ENCODE data around the gene IFNL3. TPM values are rescaled to one million over a fixed set of nuclear protein-coding genes. Genes with fewer than 3 reads are reported as not detected.
"Not testable (repeated sequence)": the region's sequence is repeated elsewhere in the genome, so short reads cannot be mapped to it uniquely, and the experiment has no call there.

IFNL3 gene
- total and polyA plus RNA-seq, 7 donors, result 0.22 TPM; not detected in 6

DNA sequence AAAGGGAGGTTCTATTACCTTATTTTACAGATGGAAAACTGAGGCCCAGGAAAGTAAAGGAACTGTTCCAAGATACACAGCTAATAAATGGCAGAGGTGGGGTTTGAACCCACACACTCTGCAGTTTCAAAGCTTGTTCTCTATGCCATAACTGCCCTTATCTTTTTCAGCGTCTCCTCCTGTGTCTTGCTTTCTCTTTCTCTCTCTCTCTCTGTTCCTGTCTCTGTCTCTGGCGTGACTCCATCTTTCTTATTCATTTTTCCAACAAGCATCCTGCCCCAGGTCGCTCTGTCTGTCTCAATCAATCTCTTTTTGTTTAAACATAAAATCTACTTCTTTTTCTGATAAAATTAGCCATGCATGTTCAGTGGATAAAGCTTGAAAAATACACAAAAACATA, 7.0 kb upstream of the IFNL3 start:
- intact Hi-C loops (cut with DNase I), result no loop called here
- no peak for DNase-seq
- Histone ChIP-seq H3K27me3 (peaks cover 22 to 52% (median 40%) of the 10 kb centered on the region in 3 donors), H3K9me3 (no peaks in the 10 kb centered on the region), H3K36me3 (no peaks in the 10 kb centered on the region), H3K4me1 (peaks cover 0 to 15% (median 12%) of the 10 kb centered on the region in 4 donors), H3K27ac (no peak overlapping the region), H3K4me3 (no peak overlapping the region)
- TF ChIP-seq EP300 (IDR thresholded peaks at IDR 0.05) (no peak), POLR2AphosphoS5 (IDR thresholded peaks at IDR 0.05) (no peak), CTCF (IDR thresholded peaks at IDR 0.05) (no peak), POLR2A (IDR thresholded peaks at IDR 0.05) (no peak)
- WGBS, 2 donors, result 40 to 55% methylated on average over 3 of the region's 3 CpGs

DNA sequence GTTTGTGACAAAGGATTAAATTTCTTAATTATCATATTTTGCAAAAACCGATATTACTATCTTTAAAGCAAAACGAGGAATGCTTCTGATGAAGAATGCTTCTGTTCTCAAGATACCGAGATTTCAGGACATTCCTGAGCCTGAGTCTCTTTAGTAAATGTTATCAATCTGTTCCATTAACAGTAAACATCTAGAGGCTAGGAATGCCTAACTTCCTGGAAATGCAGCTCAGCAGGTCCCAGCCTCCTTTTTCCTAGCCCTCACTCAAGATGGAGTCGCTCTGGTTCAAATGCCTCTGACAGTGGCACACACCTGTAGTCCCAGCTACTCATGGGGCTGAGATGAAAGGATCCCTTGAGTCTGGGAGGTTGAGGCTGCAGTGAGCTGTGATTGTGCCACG, 6.3 kb upstream of the IFNL3 start:
- Histone ChIP-seq H3K9me3 (no peaks in the 10 kb centered on the region), H3K27ac (no peak overlapping the region), H3K4me3 (no peak overlapping the region), H3K4me1 (peaks cover 0 to 15% (median 12%) of the 10 kb centered on the region in 4 donors), H3K27me3 (peaks cover 22 to 53% (median 42%) of the 10 kb centered on the region in 3 donors), H3K36me3 (no peaks in the 10 kb centered on the region)
- DNase-seq, result no peak
- WGBS, 2 donors, result 82 to 87% methylated on average over 5 of the region's 5 CpGs
- TF ChIP-seq POLR2AphosphoS5 (IDR thresholded peaks at IDR 0.05) (no peak), EP300 (IDR thresholded peaks at IDR 0.05) (no peak), CTCF (IDR thresholded peaks at IDR 0.05) (no peak), POLR2A (IDR thresholded peaks at IDR 0.05) (no peak)
- intact Hi-C loops (cut with DNase I), result no loop called here

DNA sequence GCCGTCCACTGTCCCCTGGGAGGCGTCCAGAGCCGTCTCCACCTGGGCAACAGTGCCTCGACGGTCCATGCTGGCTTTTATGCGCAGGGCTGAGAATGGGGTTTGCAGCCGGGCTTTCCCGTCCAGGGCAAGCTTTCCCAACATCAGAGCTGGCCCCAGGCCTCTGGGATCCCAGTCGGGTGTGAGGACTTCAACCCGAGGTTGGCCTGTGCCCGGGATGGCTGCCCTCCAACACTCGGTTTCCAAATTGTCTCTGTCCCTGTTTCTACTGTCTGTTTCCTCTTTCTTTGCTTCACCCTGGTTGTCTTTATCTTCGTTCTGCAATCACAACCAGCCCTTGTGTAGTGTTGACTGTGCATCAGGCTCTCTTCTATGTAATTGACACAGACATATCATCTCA, 4.0 kb upstream of the IFNL3 start, which contains the start of gene IFNL4:
IFNL4 (minus strand) TSS at position 51 of the 400 bp plus-strand sequence.
- peaks cover 22 to 54% (median 52%) of the 10 kb centered on the region in 3 donors for H3K27me3 ChIP-seq
- peaks cover 0 to 15% (median 12%) of the 10 kb centered on the region in 4 donors for H3K4me1 ChIP-seq
- no peak for DNase-seq
- 56 to 67% methylated on average over 13 of the region's 13 CpGs for WGBS, 2 donors
- peak within 1 kb of the TSS in 2 of 4 donors; percentile 20 to 21 for H3K4me3 ChIP-seq
- no peak for TF ChIP-seq EP300 (IDR thresholded peaks at IDR 0.05)
- H3K36me3 ChIP-seq, result no peaks in the 10 kb centered on the region
- intact Hi-C loops (cut with DNase I), result no loop called here
- no peaks in the 10 kb centered on the region for H3K9me3 ChIP-seq
- no peak within 1 kb of the TSS for H3K27ac ChIP-seq

DNA sequence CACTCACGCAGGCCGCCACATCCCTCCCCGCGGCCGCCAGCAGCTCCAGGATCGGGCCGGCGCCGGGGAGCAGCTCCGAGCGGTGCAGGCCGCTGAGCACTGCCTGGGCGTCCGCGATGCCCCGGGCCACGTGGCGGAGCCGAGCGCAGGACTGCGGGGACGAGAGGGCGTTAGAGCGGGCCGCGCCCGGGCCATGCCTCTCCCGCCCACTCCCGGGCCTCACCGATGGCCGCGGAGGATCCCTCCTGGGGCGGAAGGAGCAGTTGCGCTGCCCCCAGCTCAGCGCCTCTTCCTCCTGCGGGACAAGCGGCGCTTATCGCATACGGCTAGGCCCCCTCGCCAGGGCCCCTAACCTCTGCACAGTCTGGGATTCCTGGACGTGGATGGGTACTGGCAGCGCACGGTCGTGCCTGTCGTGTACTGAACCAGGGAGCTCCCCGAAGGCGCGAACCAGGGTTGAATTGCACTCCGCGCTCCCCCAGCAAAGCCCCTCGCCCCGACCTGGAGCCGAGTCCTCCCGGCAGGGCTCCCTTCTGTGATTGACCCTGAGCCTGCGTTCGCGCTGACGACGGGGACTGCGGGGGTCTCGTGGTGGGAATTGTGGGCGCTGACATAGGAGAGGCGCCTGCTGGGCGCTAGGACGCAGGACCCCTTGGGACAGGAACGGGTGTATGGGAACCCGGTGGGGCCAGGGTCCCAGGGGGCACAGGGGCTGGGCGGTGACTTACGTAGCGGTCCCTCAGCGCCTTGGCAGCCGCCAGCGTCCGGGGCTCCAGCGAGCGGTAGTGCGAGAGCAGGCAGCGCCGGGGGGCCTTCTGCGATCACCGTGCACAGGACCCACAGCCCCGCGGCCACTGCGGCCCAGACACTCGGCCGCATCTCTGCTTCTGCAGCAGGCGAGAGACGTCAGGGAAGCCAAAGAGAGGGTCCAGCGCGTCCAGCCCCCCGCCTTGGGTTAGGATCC, 3.2 kb upstream of the IFNL3 start:
- no peaks in the 10 kb centered on the region for H3K9me3 ChIP-seq
- peaks cover 0 to 15% (median 12%) of the 10 kb centered on the region in 4 donors for H3K4me1 ChIP-seq
- peak overlapping the region in 2 of 4 donors; percentile 20 to 21 for H3K4me3 ChIP-seq
- 26 to 30% methylated on average over 92 of the region's 92 CpGs for WGBS, 2 donors
- TF ChIP-seq POLR2A (IDR thresholded peaks at IDR 0.05) (no peak), EP300 (IDR thresholded peaks at IDR 0.05) (no peak), CTCF (IDR thresholded peaks at IDR 0.05) (no peak), POLR2AphosphoS5 (IDR thresholded peaks at IDR 0.05) (no peak)
- H3K36me3 ChIP-seq, result no peaks in the 10 kb centered on the region
- H3K27me3 ChIP-seq, result peaks cover 22 to 56% (median 55%) of the 10 kb centered on the region in 3 donors
- no peak for DNase-seq
- H3K27ac ChIP-seq, result no peak overlapping the region
- intact Hi-C loops (cut with DNase I), result no loop called here

DNA sequence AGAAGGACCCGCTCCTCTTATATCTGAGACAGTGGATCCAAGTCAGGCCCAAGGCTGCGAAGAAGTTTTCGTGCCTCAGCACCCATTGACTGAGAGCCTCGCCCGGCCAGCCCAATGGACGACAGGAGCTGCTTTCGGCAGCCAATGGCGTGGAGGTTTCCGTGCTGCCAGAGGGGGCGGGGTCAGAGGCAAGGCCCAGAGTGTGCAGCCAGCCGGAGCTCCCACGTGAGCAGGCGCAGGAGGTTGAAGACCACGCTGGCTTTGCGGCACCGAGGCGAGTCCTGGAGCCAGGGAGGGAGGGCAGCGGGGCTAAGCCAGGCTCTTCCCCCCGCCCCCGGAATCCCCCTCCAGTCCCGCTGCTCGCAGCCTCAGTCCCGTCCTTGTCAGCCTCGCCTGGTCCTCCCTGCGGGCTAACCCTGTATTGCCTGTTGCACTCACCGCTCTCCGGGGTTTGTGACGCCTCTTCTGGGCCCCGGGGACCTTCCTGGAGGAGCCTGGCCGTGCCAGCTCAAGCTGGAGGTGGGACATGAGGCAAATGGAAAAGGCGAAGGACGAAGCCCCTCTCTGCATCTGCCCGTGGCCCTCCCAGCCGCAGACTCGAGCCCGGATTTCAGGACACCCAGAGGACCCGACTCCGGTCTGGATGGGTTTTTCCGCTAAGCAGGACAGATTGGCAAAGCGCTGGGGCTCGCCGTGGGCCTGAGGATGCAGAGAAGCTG, 2.3 kb upstream of the IFNL3 start:
- H3K4me3 ChIP-seq, result peak overlapping the region in 2 of 4 donors; percentile 20 to 21
- no peaks in the 10 kb centered on the region for H3K9me3 ChIP-seq
- TF ChIP-seq EP300 (IDR thresholded peaks at IDR 0.05), result no peak
- TF ChIP-seq POLR2A (IDR thresholded peaks at IDR 0.05), result no peak
- no peak for TF ChIP-seq CTCF (IDR thresholded peaks at IDR 0.05)
- no peak for TF ChIP-seq POLR2AphosphoS5 (IDR thresholded peaks at IDR 0.05)
- H3K4me1 ChIP-seq, result peaks cover 0 to 15% (median 12%) of the 10 kb centered on the region in 4 donors
- 25 to 29% methylated on average over 42 of the region's 42 CpGs for WGBS, 2 donors
- peaks cover 22 to 56% (median 55%) of the 10 kb centered on the region in 3 donors for H3K27me3 ChIP-seq
- intact Hi-C loops (cut with DNase I), result no loop called here
- H3K27ac ChIP-seq, result no peak overlapping the region
- H3K36me3 ChIP-seq, result no peaks in the 10 kb centered on the region
- no peak for DNase-seq

GRCh38 chr19:39245166-39245565, 360 bp upstream of the IFNL3 start:
- H3K27me3 ChIP-seq, result peaks cover 22 to 49% (median 48%) of the 10 kb centered on the region in 3 donors
- DNase-seq; H3K9me3 ChIP-seq; H3K27ac ChIP-seq; intact Hi-C loops (cut with DNase I); H3K36me3 ChIP-seq; H3K4me3 ChIP-seq: not testable (repeated sequence)
- WGBS, 2 donors, result no CpG with 5 or more reads among the region's 1 CpG
- peaks cover 0 to 15% (median 12%) of the 10 kb centered on the region in 4 donors for H3K4me1 ChIP-seq

GRCh38 chr19:39243741-39244140, 1.1 kb downstream of the IFNL3 start:
- H3K9me3 ChIP-seq; H3K36me3 ChIP-seq; H3K27ac ChIP-seq; H3K4me3 ChIP-seq; intact Hi-C loops (cut with DNase I); DNase-seq: not testable (repeated sequence)
- Histone ChIP-seq H3K4me1 (peaks cover 0 to 15% (median 12%) of the 10 kb centered on the region in 4 donors), H3K27me3 (peaks cover 19 to 43% (median 34%) of the 10 kb centered on the region in 3 donors)
- 83% methylated on average over 13 of the region's 13 CpGs for WGBS, 2 donors

All from sigmoid colon (tissue), 7 donors.